A549 treated with Mapracorat at 1 μM for 4 hours (cell line): ENCODE results near the gene TMEM50A. TPM values are rescaled to one million over a fixed set of nuclear protein-coding genes. Genes with fewer than 3 reads are reported as not detected.

Source experiments
- total RNA-seq: library from RNA; stranded (reverse); fragments of 200-300 nt; extraction: Qiagen RNA extraction; gene quantifications from 5 replicates; pipeline ENCODE4 v1.2.3, GENCODE V29; 2022

The TMEM50A gene
- total RNA-seq, result 67.3 to 79.5 TPM (median 69.0 TPM) in 5 replicates

GRCh38 chr1:25338188-25338981 lies at the start of gene TMEM50A:
Gene TMEM50A (plus strand): TSS chr1:25338334. CDS start chr1:25340487, 2,153 bp downstream.

Other genes with a start within 250 kb of the TMEM50A start
- gene SYF2, start 105.8 kb upstream of the TMEM50A start, total RNA-seq, result 33.4 to 47.7 TPM (median 34.3 TPM) in 5 replicates
- 13.8 to 24.9 TPM (median 22.1 TPM) in 5 replicates for gene RSRP1, start 90.9 kb upstream of the TMEM50A start, total RNA-seq
- gene RHD, start 65.8 kb upstream of the TMEM50A start, total RNA-seq, result not detected in 5 replicates
- 0.07 to 0.59 TPM in 2 of 5 replicates, not detected in the others for gene RHCE, start 82.5 kb downstream of the TMEM50A start, total RNA-seq
- gene MACO1, start 92.6 kb downstream of the TMEM50A start, total RNA-seq, result 8.5 to 11.5 TPM (median 9.4 TPM) in 5 replicates
- gene LDLRAP1, start 205.3 kb downstream of the TMEM50A start, total RNA-seq, result 7.0 to 11.0 TPM (median 9.2 TPM) in 5 replicates